HepG2 (cell line): ENCODE data around the gene RTF1. TPM values are rescaled to one million over a fixed set of nuclear protein-coding genes. Genes with fewer than 3 reads are reported as not detected.

Source experiments
- CAMTA2 ChIP-seq: sonication (generic); formaldehyde crosslinking; IDR thresholded peaks from 2 replicates; pipeline ENCODE4 v1.4.0; 2020; ENCODE audit warnings: mild to moderate bottlenecking, missing genetic modification reagents, borderline replicate concordance
- CCDC6 ChIP-seq: sonication (generic); formaldehyde crosslinking; IDR thresholded peaks from 2 replicates; pipeline ENCODE4 v1.8.1; 2022; ENCODE audit warnings: mild to moderate bottlenecking, missing genetic modification reagents, moderate library complexity
- ESRRA ChIP-seq: sonication (generic); formaldehyde crosslinking; IDR thresholded peaks from 2 replicates; pipeline ENCODE4 v1.5.1; 2020; ENCODE audit warnings: mild to moderate bottlenecking, low read depth, missing genetic modification reagents
- ETV6 ChIP-seq: sonication (generic); formaldehyde crosslinking; conservative IDR thresholded peaks from 2 replicates; pipeline ENCODE4 v1.4.0; 2020; ENCODE audit warnings: missing genetic modification reagents
- FOXO1 ChIP-seq: sonication (generic); formaldehyde crosslinking; IDR thresholded peaks from 2 replicates; pipeline ENCODE4 v1.4.0; 2020; ENCODE audit warnings: missing genetic modification reagents
- HES4 ChIP-seq: sonication (generic); formaldehyde crosslinking; IDR thresholded peaks from 2 replicates; pipeline ENCODE4 v1.9.0; 2021; ENCODE audit warnings: mild to moderate bottlenecking, missing genetic modification reagents, borderline replicate concordance
- KDM5B ChIP-seq: sonication (generic); formaldehyde crosslinking; IDR thresholded peaks from 2 replicates; pipeline ENCODE4 v1.4.0; 2020; ENCODE audit warnings: missing genetic modification reagents, mild to moderate bottlenecking, borderline replicate concordance
- KLF11 ChIP-seq: IDR thresholded peaks from 2 replicates; pipeline ENCODE4 v1.6.1; 2016; ENCODE audit warnings: missing compliant biosample characterization
- LCORL ChIP-seq, 2 experiments: fragments of 450-650 bp in 1 of 2; sonication (generic) in 1 of 2; formaldehyde crosslinking in 1 of 2; IDR thresholded peaks; 2 replicates each; pipeline versions ENCODE4 v1.5.0 to v1.6.1; 2017 to 2020; ENCODE audit warnings: antibody characterized with exemption in 1 of 2, missing genetic modification reagents in 1 of 2
- RBM39 ChIP-seq: fragments of 200-400 bp; formaldehyde crosslinking; IDR thresholded peaks from one replicate; pipeline ENCODE4 v1.6.1; 2018; ENCODE audit warnings: antibody characterized with exemption, mild to moderate bottlenecking, low read depth, low read length; ENCODE audit not compliant: poor library complexity, severe bottlenecking
- RFXAP ChIP-seq: sonication (generic); formaldehyde crosslinking; IDR thresholded peaks from 2 replicates; pipeline ENCODE4 v1.4.0; 2020; ENCODE audit warnings: missing genetic modification reagents, borderline replicate concordance
- U2AF1 ChIP-seq: fragments of 200-400 bp; formaldehyde crosslinking; optimal IDR thresholded peaks from 2 replicates; pipeline ENCODE3; 2017; ENCODE audit warnings: mild to moderate bottlenecking, low read depth, low read length
- ZFY ChIP-seq: sonication (generic); formaldehyde crosslinking; IDR thresholded peaks from 2 replicates; pipeline ENCODE4 v1.4.0; 2020; ENCODE audit warnings: missing genetic modification reagents
- ZNF264 ChIP-seq: sonication (generic); formaldehyde crosslinking; IDR thresholded peaks from 2 replicates; pipeline ENCODE4 v1.4.0; 2020; ENCODE audit warnings: missing genetic modification reagents
- ZNF484 ChIP-seq: sonication (generic); formaldehyde crosslinking; IDR thresholded peaks from 2 replicates; pipeline ENCODE4 v1.5.1; 2020; ENCODE audit warnings: mild to moderate bottlenecking, low read depth, missing genetic modification reagents, borderline replicate concordance
- ZNF615 ChIP-seq: sonication (generic); formaldehyde crosslinking; IDR thresholded peaks from 2 replicates; pipeline ENCODE4 v1.5.0; 2020; ENCODE audit warnings: mild to moderate bottlenecking, missing genetic modification reagents, borderline replicate concordance
- ZNF891 ChIP-seq: sonication (generic); formaldehyde crosslinking; IDR thresholded peaks from 2 replicates; pipeline ENCODE4 v1.5.0; 2020; ENCODE audit warnings: mild to moderate bottlenecking, missing genetic modification reagents
- polyA plus RNA-seq, 8 experiments: library from polyadenylated mRNA; depleted of rRNA in 3 of 8; stranded (reverse) in 7 of 8; unstranded in 1 of 8; fragments of >200 nt; fragmentation: Illumina TruSeq in 4 of 8; extraction: Trizol in 4 of 8; gene quantifications; 2 replicates each; pipeline versions ENCODE4 v1.2.1 to v1.2.3, GENCODE V29; 2011 to 2016; ENCODE audit warnings: low read depth in 4 of 8, missing spikeins in 1 of 8, mixed read lengths in 1 of 8; ENCODE audit not compliant: insufficient read depth in 1 of 8
- total RNA-seq, 5 experiments: library from RNA; depleted of rRNA; stranded (reverse); fragments of >200 nt; fragmentation: Illumina TruSeq; extraction: Trizol; gene quantifications; 2 replicates each; pipeline ENCODE4 v1.2.3, GENCODE V29; 2016; ENCODE audit warnings: low read depth in 1 of 5
- TF ChIP-seq, protein P1 (sequence below): sonication (generic); formaldehyde crosslinking; IDR thresholded peaks from 2 replicates; pipeline ENCODE4 v1.4.0; 2020; ENCODE audit warnings: mild to moderate bottlenecking, missing genetic modification reagents, borderline replicate concordance
- TF ChIP-seq, protein P2 (sequence below): sonication (generic); formaldehyde crosslinking; IDR thresholded peaks from 2 replicates; pipeline ENCODE4 v1.8.0; 2022; ENCODE audit warnings: missing genetic modification reagents, mild to moderate bottlenecking, borderline replicate concordance
- TF ChIP-seq, protein P3 (sequence below): sonication (generic); formaldehyde crosslinking; conservative IDR thresholded peaks from 2 replicates; pipeline ENCODE4 v1.8.0; 2022; ENCODE audit warnings: missing genetic modification reagents

Gene RTF1
- total and polyA plus RNA-seq, 2 of the 13 experiments (the other 11 are each of a cell fraction or from before 2014, with no cell fraction given): 13.9 to 17.9 TPM

DNA sequence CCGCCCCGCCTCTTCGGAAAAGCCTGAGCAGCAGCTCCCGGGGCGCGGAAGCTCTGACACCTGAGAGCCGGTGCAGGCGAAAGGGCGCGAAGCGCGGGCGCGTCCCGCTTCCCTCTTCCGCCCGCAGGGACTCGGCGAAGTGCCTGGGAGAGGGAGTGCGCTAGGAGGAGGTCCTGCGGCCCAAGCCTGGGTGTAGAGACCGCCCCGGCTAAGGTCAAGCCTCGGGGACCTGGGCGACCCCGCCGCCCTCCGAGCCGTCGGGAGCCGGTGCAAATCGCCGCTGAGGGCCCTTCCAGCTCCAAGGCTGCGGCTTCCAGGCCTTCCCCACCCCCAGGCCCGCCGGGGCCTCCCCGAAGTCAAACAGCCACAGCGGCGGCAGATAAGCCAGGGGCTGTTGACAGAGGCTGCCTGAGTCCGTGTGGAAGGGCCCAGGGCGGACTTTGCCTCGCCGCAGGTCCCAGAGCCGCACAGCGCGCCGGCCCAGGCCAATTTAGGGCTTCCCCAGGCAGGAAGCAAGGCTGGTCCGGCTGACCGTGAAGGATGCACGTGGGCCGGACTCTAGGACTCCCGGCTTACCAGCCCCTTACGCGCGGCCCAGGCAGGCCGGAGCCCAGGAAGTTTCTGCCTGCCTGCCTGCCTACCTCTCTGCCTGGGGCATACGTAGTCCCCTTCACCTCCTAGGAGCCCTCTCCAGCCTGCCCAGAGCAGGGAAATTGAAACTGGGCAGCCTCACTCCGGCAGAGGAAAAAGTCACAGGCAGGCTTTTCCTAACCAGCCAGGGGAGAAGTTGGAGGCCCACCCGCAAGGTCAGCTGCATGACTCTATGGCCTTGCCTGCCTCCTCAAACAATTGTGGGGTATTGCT, 79.1 kb downstream of the RTF1 start (continued):
- TF ChIP-seq, protein P1, sequence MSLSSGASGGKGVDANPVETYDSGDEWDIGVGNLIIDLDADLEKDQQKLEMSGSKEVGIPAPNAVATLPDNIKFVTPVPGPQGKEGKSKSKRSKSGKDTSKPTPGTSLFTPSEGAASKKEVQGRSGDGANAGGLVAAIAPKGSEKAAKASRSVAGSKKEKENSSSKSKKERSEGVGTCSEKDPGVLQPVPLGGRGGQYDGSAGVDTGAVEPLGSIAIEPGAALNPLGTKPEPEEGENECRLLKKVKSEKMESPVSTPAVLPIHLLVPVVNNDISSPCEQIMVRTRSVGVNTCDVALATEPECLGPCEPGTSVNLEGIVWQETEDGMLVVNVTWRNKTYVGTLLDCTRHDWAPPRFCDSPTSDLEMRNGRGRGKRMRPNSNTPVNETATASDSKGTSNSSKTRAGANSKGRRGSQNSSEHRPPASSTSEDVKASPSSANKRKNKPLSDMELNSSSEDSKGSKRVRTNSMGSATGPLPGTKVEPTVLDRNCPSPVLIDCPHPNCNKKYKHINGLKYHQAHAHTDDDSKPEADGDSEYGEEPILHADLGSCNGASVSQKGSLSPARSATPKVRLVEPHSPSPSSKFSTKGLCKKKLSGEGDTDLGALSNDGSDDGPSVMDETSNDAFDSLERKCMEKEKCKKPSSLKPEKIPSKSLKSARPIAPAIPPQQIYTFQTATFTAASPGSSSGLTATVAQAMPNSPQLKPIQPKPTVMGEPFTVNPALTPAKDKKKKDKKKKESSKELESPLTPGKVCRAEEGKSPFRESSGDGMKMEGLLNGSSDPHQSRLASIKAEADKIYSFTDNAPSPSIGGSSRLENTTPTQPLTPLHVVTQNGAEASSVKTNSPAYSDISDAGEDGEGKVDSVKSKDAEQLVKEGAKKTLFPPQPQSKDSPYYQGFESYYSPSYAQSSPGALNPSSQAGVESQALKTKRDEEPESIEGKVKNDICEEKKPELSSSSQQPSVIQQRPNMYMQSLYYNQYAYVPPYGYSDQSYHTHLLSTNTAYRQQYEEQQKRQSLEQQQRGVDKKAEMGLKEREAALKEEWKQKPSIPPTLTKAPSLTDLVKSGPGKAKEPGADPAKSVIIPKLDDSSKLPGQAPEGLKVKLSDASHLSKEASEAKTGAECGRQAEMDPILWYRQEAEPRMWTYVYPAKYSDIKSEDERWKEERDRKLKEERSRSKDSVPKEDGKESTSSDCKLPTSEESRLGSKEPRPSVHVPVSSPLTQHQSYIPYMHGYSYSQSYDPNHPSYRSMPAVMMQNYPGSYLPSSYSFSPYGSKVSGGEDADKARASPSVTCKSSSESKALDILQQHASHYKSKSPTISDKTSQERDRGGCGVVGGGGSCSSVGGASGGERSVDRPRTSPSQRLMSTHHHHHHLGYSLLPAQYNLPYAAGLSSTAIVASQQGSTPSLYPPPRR (CRISPR knock-in tag): peak; percentile 52; the same call in 1 of the 2 replicates
- peak; percentile 73 for TF ChIP-seq LCORL (IDR thresholded peaks at IDR 0.05)
- TF ChIP-seq LCORL (CRISPR knock-in tag; IDR thresholded peaks at IDR 0.05): peak; percentile 100
- TF ChIP-seq, protein P2, sequence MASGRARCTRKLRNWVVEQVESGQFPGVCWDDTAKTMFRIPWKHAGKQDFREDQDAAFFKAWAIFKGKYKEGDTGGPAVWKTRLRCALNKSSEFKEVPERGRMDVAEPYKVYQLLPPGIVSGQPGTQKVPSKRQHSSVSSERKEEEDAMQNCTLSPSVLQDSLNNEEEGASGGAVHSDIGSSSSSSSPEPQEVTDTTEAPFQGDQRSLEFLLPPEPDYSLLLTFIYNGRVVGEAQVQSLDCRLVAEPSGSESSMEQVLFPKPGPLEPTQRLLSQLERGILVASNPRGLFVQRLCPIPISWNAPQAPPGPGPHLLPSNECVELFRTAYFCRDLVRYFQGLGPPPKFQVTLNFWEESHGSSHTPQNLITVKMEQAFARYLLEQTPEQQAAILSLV (CRISPR knock-in tag): peak; percentile 93; the same call in 1 of the 2 replicates
- peak; percentile 74 for TF ChIP-seq ZNF264 (CRISPR knock-in tag)
- TF ChIP-seq CCDC6 (CRISPR knock-in tag): 0 out of 2 replicates have a peak, but pooled peaks have one; percentile 43
- TF ChIP-seq FOXO1: peak; percentile 87
- TF ChIP-seq ZNF484: 0 out of 2 replicates have a peak, but pooled peaks have one; percentile 17
- TF ChIP-seq ETV6 (CRISPR knock-in tag): no peak; the same call in 1 of the 2 replicates
- TF ChIP-seq CAMTA2 (CRISPR knock-in tag): 0 out of 2 replicates have a peak, but pooled peaks have one; percentile 49
- peak; percentile 45; the same call in 1 of the 2 replicates for TF ChIP-seq RFXAP (CRISPR knock-in tag)
- peak; percentile 96; the same call in 1 of the 2 replicates for TF ChIP-seq ZNF891 (CRISPR knock-in tag)
- TF ChIP-seq RBM39: peak; percentile 68
- peak; percentile 97 for TF ChIP-seq ZNF615 (CRISPR knock-in tag)
- TF ChIP-seq, protein P3, sequence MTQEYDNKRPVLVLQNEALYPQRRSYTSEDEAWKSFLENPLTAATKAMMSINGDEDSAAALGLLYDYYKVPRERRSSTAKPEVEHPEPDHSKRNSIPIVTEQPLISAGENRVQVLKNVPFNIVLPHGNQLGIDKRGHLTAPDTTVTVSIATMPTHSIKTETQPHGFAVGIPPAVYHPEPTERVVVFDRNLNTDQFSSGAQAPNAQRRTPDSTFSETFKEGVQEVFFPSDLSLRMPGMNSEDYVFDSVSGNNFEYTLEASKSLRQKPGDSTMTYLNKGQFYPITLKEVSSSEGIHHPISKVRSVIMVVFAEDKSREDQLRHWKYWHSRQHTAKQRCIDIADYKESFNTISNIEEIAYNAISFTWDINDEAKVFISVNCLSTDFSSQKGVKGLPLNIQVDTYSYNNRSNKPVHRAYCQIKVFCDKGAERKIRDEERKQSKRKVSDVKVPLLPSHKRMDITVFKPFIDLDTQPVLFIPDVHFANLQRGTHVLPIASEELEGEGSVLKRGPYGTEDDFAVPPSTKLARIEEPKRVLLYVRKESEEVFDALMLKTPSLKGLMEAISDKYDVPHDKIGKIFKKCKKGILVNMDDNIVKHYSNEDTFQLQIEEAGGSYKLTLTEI: no peak
- peak; percentile 72; the same call in 1 of the 2 replicates for TF ChIP-seq HES4 (CRISPR knock-in tag)
- peak; percentile 97 for TF ChIP-seq ZFY
- peak; percentile 75 for TF ChIP-seq KLF11 (CRISPR knock-in tag)
- peak; percentile 94; the same call in 1 of the 2 replicates for TF ChIP-seq KDM5B (CRISPR knock-in tag)
- TF ChIP-seq U2AF1: peak; percentile 72
- peak; percentile 60; the same call in 1 of the 2 replicates for TF ChIP-seq ESRRA
